GM19328 (cell line): ENCODE measurements around the gene LAMC1.

Experiments used
- ATAC-seq: cut with Tn5 transposase; IDR thresholded peaks from one replicate; pipeline ENCODE4 v1.9.1; 2021; ENCODE audit warnings: mild to moderate bottlenecking, moderate library complexity; ENCODE audit not compliant: unreplicated experiment

The LAMC1 gene

GRCh38 chr1:183075861-183076260, 52.6 kb downstream of the LAMC1 start:
- ATAC-seq, result no peak

DNA sequence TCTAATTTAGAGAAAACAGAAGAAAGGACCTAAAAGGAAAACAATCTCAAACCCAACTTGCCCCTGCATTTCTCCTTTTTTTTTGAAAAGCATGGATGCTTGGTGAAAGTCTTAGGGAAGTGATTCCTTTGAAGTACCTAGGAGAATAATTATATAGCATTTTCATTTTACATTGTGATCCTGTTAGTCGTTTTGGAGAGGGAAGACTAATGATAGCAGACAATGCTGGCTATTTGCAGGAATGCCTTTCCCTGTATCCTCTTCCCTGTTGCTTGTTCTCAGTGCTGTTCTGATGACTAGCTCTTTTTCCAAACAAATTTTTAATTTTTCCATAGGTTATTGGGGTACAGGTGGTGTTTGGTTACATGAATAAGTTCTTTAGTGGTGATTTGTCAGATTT, 53.9 kb downstream of the LAMC1 start:
- ATAC-seq, result no peak

GRCh38 chr1:183079712-183080388, 56.6 kb downstream of the LAMC1 start:
- no peak for ATAC-seq

GRCh38 chr1:183080406-183080805, 57.2 kb downstream of the LAMC1 start:
- ATAC-seq, result no peak

- no peak for ATAC-seq
Measured at GRCh38 chr1:183081402-183082120, 58.3 kb downstream of the LAMC1 start.

GRCh38 chr1:183082650-183083049, 59.4 kb downstream of the LAMC1 start:
- ATAC-seq, result no peak

DNA sequence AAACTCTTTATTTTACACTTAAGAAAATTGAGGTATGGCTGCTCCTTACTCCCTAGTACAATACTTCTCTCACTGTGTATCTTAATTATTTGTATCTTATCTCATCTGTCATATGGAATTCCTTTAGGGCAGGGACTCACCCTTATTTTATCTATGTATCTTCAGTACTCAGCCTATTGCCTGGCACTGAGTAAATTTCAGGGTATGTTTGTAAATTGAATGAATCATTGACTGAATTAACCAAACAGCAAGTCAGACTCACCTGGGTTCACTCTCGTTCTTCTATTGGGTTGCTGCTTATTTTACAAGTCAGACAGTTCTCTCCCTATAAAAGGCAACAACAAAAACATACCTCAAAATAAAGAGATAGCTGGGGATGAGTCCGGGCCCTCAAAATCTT, 63.8 kb downstream of the LAMC1 start:
- ATAC-seq, result no peak

DNA sequence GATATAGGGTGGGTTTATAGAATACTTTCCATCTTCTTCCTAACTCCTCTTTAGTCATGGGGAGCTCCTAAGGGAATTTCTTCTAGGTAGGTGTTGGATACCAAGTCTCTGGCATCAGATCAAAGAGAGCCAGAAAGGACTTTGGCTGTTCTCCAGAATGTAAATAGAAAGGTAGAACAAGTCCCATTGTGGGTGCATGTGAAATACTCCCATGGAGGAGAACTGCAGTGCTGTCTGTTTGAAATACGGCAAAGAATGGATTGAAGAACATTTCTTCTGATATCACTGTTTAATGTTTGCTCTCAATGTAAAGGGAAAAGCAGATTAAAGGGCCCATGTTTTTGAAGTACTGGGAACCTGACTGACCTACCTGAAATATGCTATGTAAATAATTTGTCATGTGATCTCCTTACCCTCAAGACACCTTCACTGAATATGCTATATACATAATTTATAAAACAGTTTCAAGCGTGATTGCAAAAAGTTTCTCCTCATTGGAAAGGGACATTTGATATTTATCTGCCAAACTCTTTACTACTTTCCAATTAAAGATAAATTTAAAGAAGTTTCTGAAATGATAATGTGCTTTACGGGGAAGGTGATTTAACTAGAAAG, 65.9 kb downstream of the LAMC1 start:
- ATAC-seq, result no peak

GRCh38 chr1:183090391-183091006, 67.3 kb downstream of the LAMC1 start:
- ATAC-seq, result no peak

DNA sequence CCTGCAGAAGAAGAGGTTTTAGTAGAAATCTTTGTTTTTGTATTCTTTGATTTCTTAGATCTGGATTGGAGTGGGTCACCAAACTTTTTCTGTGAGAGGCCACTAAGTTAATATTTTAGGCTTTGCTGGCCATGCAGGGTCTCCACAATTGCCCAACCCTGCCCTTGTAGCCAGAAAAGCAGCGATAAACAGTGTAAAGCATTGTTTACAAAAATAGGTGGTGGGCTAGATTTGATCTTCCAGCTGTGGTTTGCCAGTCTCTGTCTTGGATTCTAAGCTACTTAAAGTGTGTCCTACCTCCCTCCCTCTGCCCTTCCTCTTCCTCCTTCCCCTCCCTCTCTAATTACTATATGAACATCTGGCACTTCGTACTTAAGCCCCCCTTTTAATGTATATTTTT, 68.0 kb downstream of the LAMC1 start:
- no peak for ATAC-seq

- ATAC-seq, result no peak
Measured at GRCh38 chr1:183092350-183092749, 69.1 kb downstream of the LAMC1 start.

GRCh38 chr1:183093066-183093668, 69.9 kb downstream of the LAMC1 start:
- ATAC-seq, result no peak

- no peak for ATAC-seq
Measured at GRCh38 chr1:183093786-183094298, 70.6 kb downstream of the LAMC1 start.

- no peak for ATAC-seq
Measured at GRCh38 chr1:183094351-183094750, 71.1 kb downstream of the LAMC1 start.

- no peak for ATAC-seq
Measured at GRCh38 chr1:183096351-183096750, 73.1 kb downstream of the LAMC1 start.

GRCh38 chr1:183096894-183097293, 73.7 kb downstream of the LAMC1 start:
- ATAC-seq, result no peak

DNA sequence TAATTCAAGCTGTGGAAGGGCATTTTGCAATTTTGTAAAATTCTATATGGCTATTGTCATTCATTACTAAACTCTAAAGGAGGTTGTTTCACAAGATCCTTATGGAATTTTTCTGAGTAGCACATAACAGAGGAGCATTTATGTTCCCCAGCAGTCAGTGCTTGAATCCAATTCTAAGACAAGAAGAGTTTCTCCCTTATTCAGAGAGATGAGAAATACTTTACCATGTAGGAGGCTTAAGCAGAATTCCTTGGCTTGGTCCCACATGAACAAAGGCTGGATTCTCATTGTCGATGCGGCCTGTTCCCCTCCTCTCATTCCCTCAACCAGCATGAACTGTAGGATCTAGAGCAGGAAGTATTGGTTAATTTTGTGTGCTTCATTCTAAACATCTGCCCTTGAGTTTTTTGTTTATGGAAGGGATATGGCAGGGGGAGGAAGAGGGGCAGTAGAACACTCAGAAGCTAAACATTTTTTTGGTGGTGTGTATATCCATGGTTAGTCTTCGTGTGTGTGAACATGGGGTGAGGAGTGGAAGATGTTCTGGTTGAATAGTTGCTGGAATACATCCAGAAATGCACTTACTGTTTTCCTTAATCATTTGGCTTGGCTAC, 74.3 kb downstream of the LAMC1 start:
- ATAC-seq, result no peak

DNA sequence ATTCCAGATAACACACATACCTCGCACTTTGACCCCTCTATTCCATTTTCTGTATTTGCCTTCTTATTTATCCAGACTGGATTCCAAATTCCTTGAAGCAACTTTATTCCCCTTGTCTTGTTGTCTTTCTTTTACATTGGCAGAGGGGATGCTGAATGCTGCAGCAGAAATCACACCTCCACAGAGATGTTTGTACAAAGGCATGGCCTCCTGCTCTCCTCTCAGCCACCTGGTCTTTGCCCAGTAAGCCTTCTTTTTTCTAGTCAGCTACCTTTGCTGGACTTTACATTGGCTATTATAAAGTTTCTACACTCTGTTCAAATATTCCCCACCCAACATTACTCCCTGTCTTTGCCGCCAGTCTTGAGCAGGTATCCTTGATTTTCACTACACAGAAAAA, 75.1 kb downstream of the LAMC1 start:
- ATAC-seq, result no peak

GRCh38 chr1:183100361-183100974, 77.2 kb downstream of the LAMC1 start:
- ATAC-seq, result no peak

GRCh38 chr1:183101081-183101480, 77.9 kb downstream of the LAMC1 start:
- ATAC-seq, result no peak
